GM23248 (cell line): ENCODE measurements around the gene SLC18B1.

Experiments
- EZH2 ChIP-seq: fragments of 200-600 bp; sonication (generic); IDR thresholded peaks from 2 replicates; pipeline ENCODE4 v1.6.1; 2018; ENCODE audit warnings: antibody characterized with exemption, mild to moderate bottlenecking; ENCODE audit not compliant: insufficient read depth, poor library complexity, severe bottlenecking
- EZH2phosphoT487 ChIP-seq: fragments of 200-600 bp; sonication (generic); IDR thresholded peaks from 2 replicates; pipeline ENCODE4 v1.6.1; 2018; ENCODE audit warnings: antibody characterized with exemption, moderate library complexity, mild to moderate bottlenecking, low read depth; ENCODE audit not compliant: insufficient read depth

DNA sequence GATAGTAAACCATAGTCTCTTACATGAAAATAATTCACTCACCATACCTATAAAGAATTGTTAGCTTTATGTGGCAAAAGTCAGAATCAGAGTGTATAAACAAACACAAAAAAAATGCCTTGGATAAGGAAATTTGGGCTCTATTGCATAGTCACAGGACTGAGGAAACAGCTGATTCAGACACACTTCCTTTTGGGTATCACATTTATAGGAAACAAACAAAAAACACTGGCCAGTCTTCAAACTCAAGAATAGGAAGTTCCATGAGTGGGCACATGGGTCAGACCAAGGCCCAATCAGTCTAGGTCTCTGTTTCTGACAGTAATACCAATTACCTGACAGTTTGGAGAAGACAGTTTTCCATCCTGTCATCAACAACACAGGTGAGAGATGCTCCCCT lies 8.0 kb downstream of the SLC18B1 start:
- no peak for TF ChIP-seq EZH2
- TF ChIP-seq EZH2phosphoT487 = no peak
